ENCODE measurements around the gene FGFBP3.

- no peak for TF ChIP-seq CTCF (IDR thresholded peaks at IDR 0.05)
- TF ChIP-seq POLR2A (IDR thresholded peaks at IDR 0.05), result no peak
These were observed 23.8 kb downstream of the FGFBP3 start for GRCh38 chr10:91885362-91886079.

Measured in thyroid gland (tissue), 4 donors.